Measurements from ENCODE around the gene DLGAP1.

The DLGAP1 gene

GRCh38 chr18:3453540-3454364 lies 1001.4 kb downstream of the DLGAP1 start:
- DNase-seq, result peak; percentile 70

GRCh38 chr18:3452750-3453539 lies 1002.2 kb downstream of the DLGAP1 start:
- no peak for DNase-seq

- DNase-seq, result peak; percentile 79
Observed at GRCh38 chr18:3451989-3452749, 1002.9 kb downstream of the DLGAP1 start.

GRCh38 chr18:3451183-3451988 lies 1003.7 kb downstream of the DLGAP1 start:
- DNase-seq, result peak; percentile 89

- peak; percentile 58 for DNase-seq
Observed at GRCh38 chr18:3450799-3451182, 1004.3 kb downstream of the DLGAP1 start.

- peak; percentile 91 for DNase-seq
Observed at GRCh38 chr18:3450012-3450798, 1004.9 kb downstream of the DLGAP1 start, which contains the start of gene TGIF1. TSS of gene TGIF1 (plus strand) at chr18:3450172. CDS start at chr18:3450490, 318 bp downstream.

GRCh38 chr18:3449512-3450011 lies 1005.5 kb downstream of the DLGAP1 start:
- DNase-seq, result peak; percentile 97

- DNase-seq, result peak; percentile 61
Observed at GRCh38 chr18:3448838-3449511, 1006.1 kb downstream of the DLGAP1 start.

GRCh38 chr18:3447895-3448837 lies 1006.9 kb downstream of the DLGAP1 start:
- DNase-seq, result peak; percentile 99

- DNase-seq, result peak; percentile 80
Observed at GRCh38 chr18:3447068-3447894, 1007.8 kb downstream of the DLGAP1 start.

Measured in islet precursor cell (in vitro differentiated cells).